Omental fat pad (tissue), 4 donors: ENCODE results near the gene STOM. TPM values are rescaled to one million over a fixed set of nuclear protein-coding genes. Genes with fewer than 3 reads are reported as not detected.
A peak's percentile ranks its signal among the peaks of the same experiment; 100 is the strongest.
"Not testable (repeated sequence)": the region's sequence is repeated elsewhere in the genome, so short reads cannot be mapped to it uniquely, and the experiment has no call there.

Source experiments
- ATAC-seq: fragments of 150-250 bp; one replicate; pipeline ENCODE4 v1.9.1; 2016; ENCODE audit warnings: mild to moderate bottlenecking, moderate library complexity; ENCODE audit not compliant: low FRiP score
- DNase-seq: peaks from one replicate; pipeline ENCODE4 v3.0.0-alpha.2; 2019; ENCODE audit warnings: low spot score
- CTCF ChIP-seq, 3 donors: fragments of 450-650 bp; IDR thresholded peaks; one replicate each; pipeline ENCODE4 v1.5.1; 2016 to 2017; ENCODE audit warnings: antibody characterized with exemption in 3 of 3, mild to moderate bottlenecking in 3 of 3, moderate library complexity in 2 of 3
- total RNA-seq, 4 donors: library from RNA; depleted of rRNA; stranded (reverse); fragments of >200 nt; gene quantifications; one replicate each; pipeline ENCODE4 v1.1.0, GENCODE V29; 2016

Gene STOM
- total RNA-seq, 4 donors from 2014 or later = 398 to 1,331 (median 641) TPM

DNA sequence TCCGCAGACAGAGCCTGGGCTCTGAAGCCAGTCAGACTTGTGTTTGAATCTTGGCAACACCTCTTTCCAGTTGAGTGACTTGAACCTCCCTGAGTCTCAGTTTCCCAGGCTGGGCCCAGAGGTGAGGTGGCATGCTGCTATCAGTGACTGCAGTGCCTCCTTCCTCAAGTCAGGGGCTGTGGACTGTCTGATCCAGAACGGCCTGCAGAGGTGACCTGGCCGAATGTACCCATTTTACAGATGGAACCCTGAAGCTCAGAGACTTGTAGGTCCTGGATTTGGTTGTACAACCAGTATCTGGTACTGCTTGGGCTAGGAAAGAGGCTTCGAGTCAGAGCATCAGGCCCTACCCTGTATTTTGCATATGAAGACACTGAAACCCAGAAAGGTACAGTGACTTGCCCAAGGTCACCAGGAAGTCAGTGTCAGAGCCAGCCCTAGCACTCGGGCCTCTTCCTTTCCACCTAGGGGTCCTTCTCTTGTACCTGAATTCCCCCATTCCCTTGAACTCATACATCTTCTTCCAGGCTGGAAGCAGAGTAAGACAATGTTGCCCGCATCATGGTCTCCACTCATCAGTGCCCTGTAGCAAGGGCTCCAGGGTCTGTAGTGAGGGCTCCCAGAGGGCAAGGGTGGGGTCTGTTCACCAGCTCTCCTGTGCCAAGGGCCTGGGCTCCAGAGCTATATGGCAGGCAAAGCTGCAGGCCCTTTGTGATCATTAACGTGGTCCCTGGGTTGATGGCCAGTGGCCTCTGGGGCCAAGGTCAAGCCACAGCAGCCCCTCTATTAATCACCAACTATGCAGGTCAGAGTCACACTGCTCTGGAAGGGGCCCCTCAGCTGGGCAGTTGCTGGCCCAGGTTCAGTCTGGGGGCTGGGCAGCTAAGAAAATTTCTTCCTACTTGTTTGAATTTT, 73.6 kb downstream of the STOM start:
- TF ChIP-seq CTCF (IDR thresholded peaks at IDR 0.05) = no peak
- ATAC-seq = no peak
- DNase-seq = no peak

DNA sequence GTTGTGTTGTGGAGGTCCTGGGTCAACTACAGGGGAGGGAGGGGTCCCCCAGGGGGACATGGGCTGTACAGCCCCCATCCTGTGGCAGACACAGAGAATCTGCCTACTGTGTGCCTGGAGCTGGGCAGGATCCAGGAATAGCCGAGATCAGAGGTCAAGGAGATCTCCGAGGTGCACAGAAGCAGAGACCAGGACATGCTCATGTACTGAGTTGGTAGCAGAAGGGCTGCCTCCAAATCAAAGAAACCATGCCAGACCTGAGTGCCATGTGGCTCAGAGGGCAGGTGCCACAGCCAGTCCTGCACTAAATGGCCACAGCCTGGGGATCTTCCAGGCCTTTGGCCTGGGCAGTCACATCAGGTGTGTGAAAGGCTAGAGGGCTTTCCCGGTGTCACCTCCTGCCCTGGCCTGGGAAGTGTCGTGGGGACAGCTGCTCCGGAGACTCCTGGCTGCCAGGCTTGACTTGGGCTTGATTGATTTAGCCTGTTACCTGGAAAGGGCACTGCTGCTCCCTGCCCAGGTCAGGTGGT, 74.3 kb downstream of the STOM start:
- DNase-seq = no peak
- no peak for ATAC-seq
- TF ChIP-seq CTCF (IDR thresholded peaks at IDR 0.05) = no peak

DNA sequence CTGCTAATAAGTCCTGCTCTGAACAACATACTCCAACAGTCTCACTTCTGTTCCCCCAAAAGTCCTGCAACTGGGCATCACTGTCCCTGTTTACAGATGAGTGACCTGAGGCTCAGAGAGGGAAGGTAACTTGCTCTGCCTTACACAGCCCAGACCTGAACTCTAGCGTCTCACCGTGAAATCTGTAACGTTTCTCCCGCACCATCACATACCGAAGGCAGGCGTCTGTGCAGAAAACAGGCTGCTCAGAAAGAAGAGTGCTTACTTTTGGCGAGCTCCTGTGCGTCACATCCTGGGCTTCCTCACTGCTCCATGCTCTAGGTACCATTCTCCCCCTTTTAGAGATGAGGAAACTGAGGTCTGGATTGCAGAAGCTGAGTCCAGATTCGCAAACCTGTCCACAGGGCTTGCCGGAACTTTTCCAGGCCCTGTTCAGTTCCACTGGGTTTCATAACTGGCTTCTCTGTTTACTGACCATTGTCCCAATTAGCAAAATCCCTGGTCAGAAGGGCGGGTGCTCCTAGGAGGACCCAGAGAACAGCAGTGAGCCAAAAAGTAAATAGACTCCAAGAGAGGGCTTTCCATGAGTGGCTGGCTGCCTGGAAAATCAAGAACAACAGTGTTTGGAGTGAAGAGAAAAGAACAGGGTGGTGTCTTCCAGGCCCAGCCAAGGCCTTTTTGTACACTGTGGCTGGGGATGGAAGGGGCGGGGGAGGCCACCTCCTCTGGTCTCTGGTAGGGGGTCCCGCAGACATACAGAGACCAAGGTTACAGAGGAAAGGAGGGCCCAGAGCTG, 75.0 kb downstream of the STOM start:
- no peak for TF ChIP-seq CTCF (IDR thresholded peaks at IDR 0.05)
- ATAC-seq (peak; percentile 19), DNase-seq (no peak)

- TF ChIP-seq CTCF (IDR thresholded peaks at IDR 0.05) = no peak
- ATAC-seq (no peak), DNase-seq (no peak)
Measured at GRCh38 chr9:121294151-121294743, 75.8 kb downstream of the STOM start.

DNA sequence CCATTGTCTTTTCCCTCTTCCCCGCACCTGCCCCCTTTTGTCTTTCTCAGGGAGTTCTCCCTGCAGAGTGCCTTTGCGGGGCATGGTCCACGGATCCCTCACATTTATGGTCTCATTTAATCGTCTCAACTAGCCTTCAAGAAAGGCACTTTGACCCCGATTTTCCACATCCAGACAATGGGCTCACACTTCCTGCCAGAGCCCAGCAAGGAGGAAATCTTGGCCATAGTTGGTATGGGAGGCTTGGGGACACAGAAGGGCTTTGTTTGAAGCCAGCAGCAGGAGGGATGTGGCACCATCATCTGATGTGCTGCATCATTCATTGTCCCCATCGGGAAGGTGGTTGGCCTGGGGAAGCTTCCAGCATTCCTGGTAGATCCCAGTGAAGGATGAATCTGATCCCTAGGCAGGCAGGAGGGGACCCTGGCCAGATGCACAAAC, 77.2 kb downstream of the STOM start:
- ATAC-seq = no peak
- no peak for TF ChIP-seq CTCF (IDR thresholded peaks at IDR 0.05)

DNA sequence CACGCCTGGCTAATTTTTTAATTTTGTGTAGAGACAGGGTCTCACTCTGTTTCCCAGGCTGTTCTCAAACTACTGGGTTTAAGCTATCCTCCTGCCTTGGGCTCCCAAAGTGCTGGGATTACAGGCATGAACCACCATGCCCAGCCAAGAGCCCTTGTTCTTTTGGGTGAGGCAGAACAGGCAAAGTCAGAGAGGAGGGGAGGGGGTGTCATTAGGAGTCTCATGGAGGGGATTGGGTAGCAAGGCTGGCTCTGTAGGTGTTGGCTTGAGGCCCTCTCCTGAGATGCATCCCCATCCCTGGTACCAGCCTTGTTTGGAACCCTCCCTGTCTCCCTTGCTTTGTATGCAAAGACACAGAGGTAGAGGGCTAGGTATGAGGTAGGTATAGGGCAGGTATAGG, 78.0 kb downstream of the STOM start:
- ATAC-seq = no peak
- TF ChIP-seq CTCF (IDR thresholded peaks at IDR 0.05) = no peak
- no peak for DNase-seq

More for the DNA sequence above, 77.2 kb downstream of the STOM start:
- no peak for DNase-seq

DNA sequence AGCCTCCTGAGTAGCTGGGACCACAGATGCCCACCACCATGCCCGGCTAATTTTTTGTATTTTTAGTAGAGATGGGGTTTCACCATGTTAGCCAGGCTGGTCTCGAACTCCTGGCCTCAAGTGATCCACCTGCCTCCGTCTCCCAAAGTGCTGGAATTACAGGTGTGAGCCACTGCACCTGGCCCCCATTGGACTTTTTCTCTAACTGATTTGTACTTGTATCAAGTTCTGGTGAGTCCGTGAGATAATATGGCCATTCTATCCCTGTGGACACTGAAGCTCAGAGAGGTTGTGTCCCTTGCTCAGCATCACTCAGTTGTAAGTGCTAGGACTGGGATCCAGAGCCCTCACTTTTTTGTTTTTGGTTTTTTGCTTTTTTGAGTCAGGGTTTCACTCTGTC, 78.5 kb downstream of the STOM start:
- DNase-seq, ATAC-seq: not testable (repeated sequence)
